ENCODE data around the gene SLC6A8.

SLC6A8 gene

GRCh38 chrX:153641627-153642026, 46.1 kb upstream of the SLC6A8 start:
- Histone ChIP-seq H3K9me3 (replicated peaks in 1 of 11) (peaks cover 0 to 23% (median 13%) of the 10 kb centered on the region in 11 experiments; a peak in 12 of 22 replicates), H3K27ac (0 out of 22 replicates have a peak overlapping the region, but pooled peaks of 1 of the 11 experiments have one; percentile 61), H3K36me3 (no peaks in the 10 kb centered on the region), H3K9ac (peak overlapping the region in 1 of 11 experiments; percentile 43; a peak in 1 of 22 replicates), H3K4me2 (peak overlapping the region; percentile 59 to 87 (median 73)), H4K20me1 (peaks cover 0 to 38% (median 5%) of the 10 kb centered on the region in 11 experiments; a peak in 11 of 22 replicates), H3K4me3 (0 out of 20 replicates have a peak overlapping the region, but pooled peaks of 2 of the 10 experiments have one; percentile 34 to 45), H3K4me1 (peaks cover 24 to 73% (median 67%) of the 10 kb centered on the region in 10 experiments; a peak in 19 of 20 replicates), H3K27me3 (peaks cover 40 to 100% (median 68%) of the 10 kb centered on the region in 11 experiments)
- TF ChIP-seq Cebpa-rat (IDR thresholded peaks at IDR 0.05) = no peak

DNA sequence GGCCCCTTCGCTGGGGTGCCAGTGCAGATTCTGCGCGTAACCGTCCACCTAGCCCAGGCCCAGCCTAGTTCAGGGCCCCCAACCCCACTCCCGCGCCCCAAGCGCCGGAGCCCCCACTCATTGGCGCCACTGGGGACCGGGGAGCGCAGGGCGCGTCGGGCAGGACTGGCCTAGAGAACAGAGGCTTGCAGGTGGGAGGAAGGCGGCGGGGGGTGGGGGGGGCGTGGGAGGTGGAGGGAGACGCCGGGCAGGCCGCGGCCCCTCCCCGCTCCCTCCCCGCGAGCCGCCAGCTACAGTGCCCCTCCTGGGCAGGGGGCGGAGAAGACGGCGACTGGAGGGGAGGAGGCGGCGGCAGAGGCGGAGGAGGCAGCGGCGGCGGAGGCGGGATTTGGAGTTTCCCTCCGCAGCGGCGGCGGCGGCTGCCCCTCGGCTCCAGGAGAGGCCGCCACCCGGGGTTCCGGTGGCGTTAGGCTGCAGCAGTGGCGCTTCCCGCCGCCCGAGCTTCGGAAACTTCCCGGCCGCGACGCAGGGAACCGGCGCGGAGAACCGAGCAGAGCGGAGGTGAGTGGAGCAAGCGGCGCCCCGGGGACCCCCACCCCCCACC, 45.6 kb upstream of the SLC6A8 start:
- Histone ChIP-seq H3K4me3 (peak overlapping the region in 7 of 10 experiments; percentile 29 to 48 (median 35); a peak in 8 of 20 replicates), H3K4me1 (peaks cover 24 to 68% (median 62%) of the 10 kb centered on the region in 10 experiments; a peak in 19 of 20 replicates), H3K27ac (no peak overlapping the region), H3K27me3 (peaks cover 45 to 100% (median 69%) of the 10 kb centered on the region in 11 experiments), H3K36me3 (no peaks in the 10 kb centered on the region), H3K9me3 (replicated peaks in 1 of 11) (peaks cover 0 to 25% (median 13%) of the 10 kb centered on the region in 11 experiments; a peak in 12 of 22 replicates), H3K4me2 (peak overlapping the region; percentile 59 to 87 (median 73)), H4K20me1 (peaks cover 0 to 34% (median 4%) of the 10 kb centered on the region in 11 experiments; a peak in 10 of 22 replicates), H3K9ac (no peak overlapping the region)
- TF ChIP-seq Cebpa-rat (IDR thresholded peaks at IDR 0.05) = no peak

DNA sequence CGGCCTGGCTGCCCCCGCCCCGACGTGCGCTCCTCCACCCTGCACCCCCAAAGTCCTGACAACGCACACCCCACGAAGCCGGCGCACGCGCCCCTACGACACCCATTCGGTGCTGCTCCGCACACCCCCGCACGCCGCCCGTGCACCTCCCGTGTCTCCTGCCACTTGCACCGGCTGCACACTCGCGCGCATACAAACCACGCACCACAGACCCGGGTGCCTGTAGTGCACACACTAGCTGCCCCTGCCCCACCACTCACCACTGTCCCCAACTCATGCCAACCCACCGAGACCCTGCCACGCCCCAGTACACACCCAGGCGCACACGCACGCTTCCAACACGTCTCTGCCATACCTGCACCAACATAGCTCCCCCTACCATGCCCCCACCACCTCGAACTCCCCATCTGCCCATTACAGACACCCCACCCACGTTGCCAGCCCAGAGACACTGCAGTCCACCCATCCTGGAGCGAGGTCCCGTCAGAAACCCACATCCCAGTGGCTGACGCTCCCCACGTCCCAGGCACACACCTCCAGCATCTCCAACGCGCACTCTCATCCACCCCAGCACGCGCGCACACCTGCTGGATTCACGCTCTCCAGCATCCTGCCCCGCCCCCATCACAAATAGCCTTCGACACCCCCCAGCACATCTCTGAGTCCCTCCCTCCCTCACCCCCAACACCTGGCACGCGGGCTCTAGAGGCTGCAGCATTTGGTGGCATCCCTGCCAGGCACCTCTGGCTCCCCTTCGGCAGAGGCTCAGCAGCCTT, 44.9 kb upstream of the SLC6A8 start:
- TF ChIP-seq Cebpa-rat (IDR thresholded peaks at IDR 0.05) = no peak
- Histone ChIP-seq H3K4me2 (peak overlapping the region; percentile 59 to 87 (median 73); a peak in 21 of 22 replicates), H3K27me3 (peaks cover 52 to 100% (median 69%) of the 10 kb centered on the region in 11 experiments), H3K9me3 (replicated peaks in 1 of 11) (peaks cover 0 to 30% (median 15%) of the 10 kb centered on the region in 11 experiments; a peak in 14 of 22 replicates), H3K4me3 (peak overlapping the region in 9 of 10 experiments; percentile 19 to 48 (median 29); a peak in 10 of 20 replicates), H3K4me1 (peaks cover 24 to 61% (median 55%) of the 10 kb centered on the region in 10 experiments; a peak in 19 of 20 replicates), H3K36me3 (no peaks in the 10 kb centered on the region), H3K9ac (no peak overlapping the region), H3K27ac (no peak overlapping the region), H4K20me1 (peaks cover 0 to 28% (median 4%) of the 10 kb centered on the region in 11 experiments; a peak in 9 of 22 replicates)

DNA sequence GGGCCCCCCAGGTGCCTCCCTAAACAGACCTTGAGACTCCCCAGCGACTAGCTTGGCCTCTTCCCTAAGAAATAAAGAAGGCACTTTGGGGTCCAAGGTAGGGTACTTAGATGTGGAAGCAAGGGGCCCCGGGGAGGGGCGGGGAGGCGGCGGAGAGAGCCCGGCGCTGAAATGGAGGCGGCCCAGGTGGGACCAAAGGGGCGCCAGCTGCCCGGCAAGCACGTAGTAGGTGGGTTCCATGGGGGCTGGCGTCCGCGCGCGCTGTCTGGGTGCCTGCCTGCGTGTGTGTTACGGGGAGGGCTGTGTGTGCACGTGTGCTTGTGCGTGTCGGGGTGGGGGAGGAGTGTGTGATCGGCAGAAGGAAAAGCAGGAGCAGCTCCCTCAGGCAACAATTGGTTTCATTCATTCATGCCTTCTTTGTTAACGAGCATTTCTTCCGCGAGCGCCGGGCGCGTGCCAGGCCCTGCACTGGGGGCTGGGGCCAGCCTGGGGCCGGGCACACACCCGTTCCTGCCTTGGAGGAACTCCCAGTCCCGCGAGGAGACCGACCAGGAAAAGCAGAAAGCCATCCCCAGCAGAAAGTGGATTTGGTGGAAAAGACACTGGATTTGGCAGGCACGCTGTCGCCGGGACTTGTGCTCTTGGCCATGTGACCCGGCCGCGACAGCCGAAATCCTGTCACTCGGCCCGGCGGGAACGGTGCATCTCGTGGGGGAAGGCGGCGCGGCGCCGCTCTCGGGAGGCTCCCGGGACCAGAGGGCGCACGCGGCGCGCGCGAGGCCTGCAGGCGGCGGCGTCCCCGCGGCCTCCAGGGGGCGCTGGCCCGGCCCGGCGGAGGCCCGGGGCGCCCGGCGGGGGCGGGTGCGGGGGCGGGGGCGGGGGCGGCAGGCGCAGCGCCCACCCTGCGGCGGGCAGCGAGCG, 44.0 kb upstream of the SLC6A8 start:
- Histone ChIP-seq H4K20me1 (peaks cover 0 to 26% (median 0%) of the 10 kb centered on the region in 11 experiments; a peak in 8 of 22 replicates), H3K9ac (no peak overlapping the region), H3K4me1 (peaks cover 24 to 53% (median 46%) of the 10 kb centered on the region in 10 experiments; a peak in 19 of 20 replicates), H3K27me3 (peaks cover 61 to 100% (median 69%) of the 10 kb centered on the region in 11 experiments), H3K27ac (no peak overlapping the region), H3K4me3 (peak overlapping the region in 9 of 10 experiments; percentile 28 to 61 (median 44); a peak in 16 of 20 replicates), H3K9me3 (replicated peaks in 1 of 11) (peaks cover 4 to 38% (median 23%) of the 10 kb centered on the region in 11 experiments; a peak in 14 of 22 replicates), H3K36me3 (no peaks in the 10 kb centered on the region), H3K4me2 (peak overlapping the region; percentile 59 to 87 (median 78))
- TF ChIP-seq Cebpa-rat (IDR thresholded peaks at IDR 0.05) = no peak

DNA sequence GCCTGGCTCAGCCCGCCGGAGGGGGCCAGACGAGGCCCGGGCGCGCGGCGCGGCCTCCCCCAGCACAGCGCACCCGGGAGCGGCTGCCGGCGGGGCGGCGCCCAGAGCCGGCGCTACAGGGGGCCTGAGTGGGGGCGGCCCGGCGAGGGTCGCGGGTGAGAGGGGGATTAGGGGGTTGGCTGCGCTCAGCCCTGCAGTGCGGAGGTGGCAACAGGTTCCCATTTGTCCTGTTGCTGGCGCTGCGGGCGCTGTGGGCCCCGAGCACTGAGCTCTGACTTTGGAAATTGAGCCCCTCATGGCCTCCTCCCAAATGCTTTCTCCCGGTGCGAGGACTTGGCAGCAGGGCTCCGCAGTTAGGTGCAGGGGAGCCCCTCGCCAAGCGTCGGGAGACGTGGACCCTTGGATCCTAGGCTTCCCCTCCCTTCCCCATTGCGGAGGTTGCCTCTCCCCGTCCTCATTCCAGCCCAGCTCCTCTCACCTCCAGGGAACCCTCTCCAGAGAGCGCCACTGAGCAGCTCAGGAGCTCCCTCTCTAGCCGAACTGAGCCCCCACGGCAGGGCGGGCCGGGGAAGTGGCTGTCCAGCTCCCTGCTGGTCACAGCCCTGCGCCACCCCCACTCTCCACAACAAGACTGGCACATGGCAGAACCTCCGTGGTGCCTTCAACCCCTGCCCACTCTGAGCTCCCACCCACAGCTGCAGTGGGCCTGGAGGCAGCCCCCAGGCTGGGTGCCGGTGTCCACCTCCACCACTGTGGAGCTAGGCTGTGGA, 43.2 kb upstream of the SLC6A8 start:
- Histone ChIP-seq H3K4me3 (peak overlapping the region in 8 of 10 experiments; percentile 25 to 51 (median 38); a peak in 10 of 20 replicates), H3K4me2 (peak overlapping the region; percentile 51 to 72 (median 60)), H3K27me3 (peaks cover 64 to 96% (median 70%) of the 10 kb centered on the region in 11 experiments)

DNA sequence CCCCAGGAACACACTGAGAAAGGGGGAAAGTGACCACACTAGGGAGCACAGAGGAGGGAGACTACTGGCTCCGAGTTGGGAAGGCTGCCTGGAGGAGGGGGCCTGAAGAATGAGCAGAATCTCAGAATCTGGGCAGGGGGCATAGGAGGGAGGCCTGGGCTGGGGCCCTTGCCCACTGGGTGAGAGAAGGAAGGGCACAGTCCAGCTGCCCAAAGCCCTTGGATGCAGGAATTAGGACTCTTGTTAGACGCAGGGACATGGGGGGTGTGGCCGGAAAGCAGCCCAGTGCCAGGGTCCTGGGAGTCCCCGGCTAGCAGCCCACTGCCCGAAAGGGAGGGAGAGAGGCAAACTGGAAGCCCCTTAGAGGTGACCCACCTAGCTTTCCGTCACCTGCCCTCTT, 42.6 kb upstream of the SLC6A8 start:
- peaks cover 0 to 25% (median 0%) of the 10 kb centered on the region in 11 experiments; a peak in 8 of 22 replicates for H4K20me1 ChIP-seq
- no peaks in the 10 kb centered on the region for H3K36me3 ChIP-seq
- H3K27ac ChIP-seq = no peak overlapping the region
- H3K9ac ChIP-seq = no peak overlapping the region
- peaks cover 6 to 45% (median 34%) of the 10 kb centered on the region in 11 experiments; a peak in 14 of 22 replicates for H3K9me3 ChIP-seq (replicated peaks in 1 of 11)
- H3K27me3 ChIP-seq = peaks cover 64 to 90% (median 70%) of the 10 kb centered on the region in 11 experiments
- no peak overlapping the region for H3K4me3 ChIP-seq
- H3K4me1 ChIP-seq = peaks cover 18 to 38% (median 32%) of the 10 kb centered on the region in 10 experiments; a peak in 19 of 20 replicates
- H3K4me2 ChIP-seq = no peak overlapping the region
- no peak for TF ChIP-seq Cebpa-rat (IDR thresholded peaks at IDR 0.05)

More for the DNA sequence above, 43.2 kb upstream of the SLC6A8 start:
- Histone ChIP-seq H3K9ac (no peak overlapping the region), H3K4me1 (peaks cover 24 to 44% (median 38%) of the 10 kb centered on the region in 10 experiments; a peak in 19 of 20 replicates), H4K20me1 (peaks cover 0 to 25% (median 0%) of the 10 kb centered on the region in 11 experiments; a peak in 8 of 22 replicates), H3K9me3 (replicated peaks in 1 of 11) (peaks cover 6 to 45% (median 29%) of the 10 kb centered on the region in 11 experiments; a peak in 14 of 22 replicates), H3K36me3 (no peaks in the 10 kb centered on the region), H3K27ac (no peak overlapping the region)
- no peak for TF ChIP-seq Cebpa-rat (IDR thresholded peaks at IDR 0.05)

DNA sequence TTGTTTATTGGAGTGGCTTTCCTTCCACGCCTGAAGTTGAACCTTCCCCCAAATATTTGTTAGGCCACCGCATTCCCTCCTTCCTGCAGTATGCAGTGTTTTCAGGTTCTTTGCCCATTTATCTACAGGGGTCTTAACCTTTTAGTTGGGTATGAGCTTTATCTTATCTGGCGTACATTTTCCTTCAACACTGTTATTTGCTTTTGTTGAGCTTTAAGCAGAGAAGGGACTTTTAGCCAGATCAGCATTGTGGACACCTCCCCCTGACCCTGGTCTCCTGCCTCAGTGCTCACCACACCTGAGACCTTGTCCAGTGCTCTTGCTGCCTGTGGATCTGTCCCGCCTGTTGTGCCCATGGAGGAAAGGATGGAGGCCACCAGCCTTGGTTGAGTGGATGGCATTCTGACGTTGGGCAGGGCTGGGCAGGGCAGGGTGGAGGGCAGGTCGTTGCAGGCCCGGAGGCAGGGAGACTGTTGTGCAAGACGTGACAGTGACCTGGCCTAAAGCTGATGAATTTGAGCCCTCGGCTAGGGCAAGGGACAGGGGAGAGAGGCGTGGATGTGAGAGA, 41.7 kb upstream of the SLC6A8 start:
- H3K4me1 ChIP-seq = peaks cover 10 to 29% (median 23%) of the 10 kb centered on the region in 10 experiments; a peak in 19 of 20 replicates
- no peak for TF ChIP-seq Cebpa-rat (IDR thresholded peaks at IDR 0.05)

More for the DNA sequence above, 41.7 kb upstream of the SLC6A8 start:
- Histone ChIP-seq H3K27me3 (peaks cover 64 to 82% (median 70%) of the 10 kb centered on the region in 11 experiments), H3K4me2 (no peak overlapping the region), H3K36me3 (no peaks in the 10 kb centered on the region), H3K4me3 (no peak overlapping the region), H4K20me1 (peaks cover 0 to 25% (median 0%) of the 10 kb centered on the region in 11 experiments; a peak in 8 of 22 replicates), H3K9me3 (replicated peaks in 1 of 11) (peaks cover 6 to 48% (median 34%) of the 10 kb centered on the region in 11 experiments; a peak in 14 of 22 replicates), H3K9ac (no peak overlapping the region), H3K27ac (no peak overlapping the region)

Measured in BLaER1 treated with 17β-estradiol and CSF1 and Interleukin-3, amounts not matched to agents 10 nM and 100 nM (cell line).